GM23338 (cell line): Measurements from ENCODE around the gene GALNT11. TPM values are rescaled to one million over a fixed set of nuclear protein-coding genes. Genes with fewer than 3 reads are reported as not detected.

Source experiments
- ATAC-seq: fragments of 200-7000 bp; cut with Tn5 transposase; 3 replicates; pipeline ENCODE4 v1.9.1; 2020
- DNase-seq: peaks from one replicate; pipeline ENCODE4 v3.0.0-alpha.2; 2015; ENCODE audit warnings: low spot score
- H2AFZ ChIP-seq: fragments of 200-600 bp; sonication (generic); 2 replicates; pipeline ENCODE4 v1.8.0; 2016; ENCODE audit warnings: antibody characterized with exemption, mild to moderate bottlenecking, moderate library complexity
- H3F3A ChIP-seq: fragments of 200-600 bp; sonication (generic); replicated peaks from 2 replicates; pipeline ENCODE4 v1.8.0; 2017; ENCODE audit warnings: antibody characterized with exemption, mixed run types, low read depth
- H3K27ac ChIP-seq: fragments of 200-600 bp; sonication (generic); 2 replicates; pipeline ENCODE4 v1.6.1; 2016; ENCODE audit warnings: low read depth
- H3K27me3 ChIP-seq: fragments of 200-600 bp; sonication (generic); 2 replicates; pipeline ENCODE4 v1.8.0; 2016; ENCODE audit warnings: mild to moderate bottlenecking, mixed run types, moderate library complexity; ENCODE audit not compliant: insufficient read depth
- H3K36me3 ChIP-seq: fragments of 200-600 bp; sonication (generic); 2 replicates; pipeline ENCODE4 v1.8.0; 2016; ENCODE audit warnings: mild to moderate bottlenecking; ENCODE audit not compliant: insufficient read depth
- H3K4me1 ChIP-seq: fragments of 200-600 bp; sonication (generic); 2 replicates; pipeline ENCODE4 v1.8.0; 2016; ENCODE audit warnings: mild to moderate bottlenecking, moderate library complexity; ENCODE audit not compliant: insufficient read depth
- H3K4me2 ChIP-seq: fragments of 200-600 bp; sonication (generic); 2 replicates; pipeline ENCODE4 v1.7.1; 2017; ENCODE audit warnings: mixed run types
- H3K4me3 ChIP-seq: fragments of 200-600 bp; sonication (generic); 2 replicates; pipeline ENCODE4 v1.6.1; 2016; ENCODE audit warnings: mixed run types
- H3K79me2 ChIP-seq: fragments of 200-600 bp; sonication (generic); replicated peaks from 2 replicates; pipeline ENCODE4 v1.8.0; 2017; ENCODE audit warnings: mild to moderate bottlenecking; ENCODE audit not compliant: insufficient read depth
- H3K9me2 ChIP-seq: fragments of 200-600 bp; sonication (generic); 2 replicates; pipeline ENCODE4 v1.8.0; 2017; ENCODE audit not compliant: insufficient read depth
- H4K20me1 ChIP-seq: fragments of 200-600 bp; sonication (generic); replicated peaks from 2 replicates; pipeline ENCODE4 v1.8.0; 2017; ENCODE audit warnings: mild to moderate bottlenecking; ENCODE audit not compliant: insufficient read depth
- H3K27ac Mint-ChIP-seq: 2 replicates; pipeline ENCODE4 v1.8.0; 2020; ENCODE audit warnings: inconsistent platforms, mild to moderate bottlenecking, moderate library complexity, mixed read lengths
- H3K27me3 Mint-ChIP-seq: 3 replicates; pipeline ENCODE4 v1.8.0; 2022; ENCODE audit warnings: low read depth, mild to moderate bottlenecking, moderate library complexity, mixed read lengths, inconsistent platforms; ENCODE audit not compliant: insufficient read depth, poor library complexity
- H3K36me3 Mint-ChIP-seq: 3 replicates; pipeline ENCODE4 v1.8.0; 2021; ENCODE audit warnings: low read depth, mild to moderate bottlenecking, inconsistent platforms, moderate library complexity, mixed read lengths
- H3K4me1 Mint-ChIP-seq: 3 replicates; pipeline ENCODE4 v1.8.0; 2020; ENCODE audit warnings: mild to moderate bottlenecking, inconsistent platforms, mixed read lengths
- H3K4me3 Mint-ChIP-seq: 3 replicates; pipeline ENCODE4 v1.8.0; 2021; ENCODE audit warnings: moderate library complexity, mild to moderate bottlenecking, inconsistent platforms, mixed read lengths
- H3K9me3 Mint-ChIP-seq: 3 replicates; pipeline ENCODE4 v1.8.0; 2020; ENCODE audit warnings: moderate library complexity, mild to moderate bottlenecking, inconsistent platforms, mixed read lengths
- CREB1 ChIP-seq: fragments of 250-450 bp; sonication (Bioruptor Pico); IDR thresholded peaks from 2 replicates; pipeline ENCODE4 v1.5.0; 2020; ENCODE audit warnings: low read depth, mild to moderate bottlenecking, moderate library complexity
- CTCF ChIP-seq, 2 experiments: fragments of 200-600 bp in 1 of 2; sonication (generic) in 1 of 2; conservative IDR thresholded peaks; 2 replicates each; pipeline versions ENCODE4 v1.5.1 to v1.6.1; 2016 to 2017; ENCODE audit warnings: antibody characterized with exemption in 2 of 2, low read depth in 2 of 2, mild to moderate bottlenecking in 2 of 2, moderate library complexity in 1 of 2
- ETS1 ChIP-seq: IDR thresholded peaks from 2 replicates; pipeline ENCODE4 v1.6.1; 2016; ENCODE audit warnings: antibody characterized with exemption
- EZH2 ChIP-seq: fragments of 200-600 bp; sonication (generic); IDR thresholded peaks from one replicate; pipeline ENCODE4 v1.8.0; 2017; ENCODE audit warnings: antibody characterized with exemption, mild to moderate bottlenecking, low read depth; ENCODE audit not compliant: unreplicated experiment
- EZH2phosphoT487 ChIP-seq: fragments of 200-600 bp; sonication (generic); IDR thresholded peaks from one replicate; pipeline ENCODE4 v1.8.1; 2018; ENCODE audit warnings: antibody characterized with exemption; ENCODE audit not compliant: unreplicated experiment
- JUNB ChIP-seq: IDR thresholded peaks from one replicate; pipeline ENCODE4 v1.6.1; 2016; ENCODE audit warnings: antibody characterized with exemption; ENCODE audit not compliant: unreplicated experiment
- NANOG ChIP-seq: IDR thresholded peaks from 2 replicates; pipeline ENCODE4 v1.6.1; 2016; ENCODE audit warnings: antibody characterized with exemption, borderline replicate concordance
- POLR2AphosphoS5 ChIP-seq: IDR thresholded peaks from 2 replicates; pipeline ENCODE4 v1.6.1; 2016; ENCODE audit warnings: antibody characterized with exemption, low read depth
- REST ChIP-seq: IDR thresholded peaks from one replicate; pipeline ENCODE4 v1.6.1; 2018; ENCODE audit warnings: antibody characterized with exemption; ENCODE audit not compliant: unreplicated experiment
- STAT1 ChIP-seq: IDR thresholded peaks from one replicate; pipeline ENCODE4 v1.6.1; 2016; ENCODE audit warnings: antibody characterized with exemption; ENCODE audit not compliant: unreplicated experiment
- ZNF331 ChIP-seq: fragments of 250-450 bp; sonication (Bioruptor Pico); IDR thresholded peaks from 2 replicates; pipeline ENCODE4 v1.5.0; 2020; ENCODE audit warnings: low read depth, mild to moderate bottlenecking, moderate library complexity
- ZNF462 ChIP-seq: fragments of 250-450 bp; sonication (Bioruptor Pico); IDR thresholded peaks from 2 replicates; pipeline ENCODE4 v1.5.0; 2020; ENCODE audit warnings: mild to moderate bottlenecking, moderate library complexity
- polyA plus RNA-seq: library from polyadenylated mRNA; unstranded; fragments of >200 nt; fragmentation: Nextera tagmentation; extraction: Ambion mirVana; gene quantifications from 2 replicates; pipeline ENCODE4 v1.2.1, GENCODE V29; 2016
- total RNA-seq: library from RNA; depleted of rRNA; stranded (reverse); fragments of >200 nt; shearing (Covaris generic); gene quantifications from 2 replicates; pipeline ENCODE4 v1.2.3, GENCODE V29; 2014

GALNT11 gene
- total and polyA plus RNA-seq, 2 experiments from 2014 or later, result 16.1 to 33.6 TPM

- H3K27ac ChIP-seq, result no peak overlapping the region
- H3K27me3 ChIP-seq, result no peaks in the 10 kb centered on the region
- H4K20me1 ChIP-seq, result no peaks in the 10 kb centered on the region
- H3K4me1 Mint-ChIP-seq, result no peaks in the 10 kb centered on the region; the same call in 2 of the 3 replicates
- no peak for TF ChIP-seq REST
- no peak for TF ChIP-seq EZH2phosphoT487
- TF ChIP-seq ZNF462 (CRISPR knock-in tag), result no peak
- no peak for TF ChIP-seq STAT1
- no peak for TF ChIP-seq CTCF (conservative IDR thresholded peaks at IDR 0.05; ENCODE audit: low read depth in 2 of 2)
- no peak for TF ChIP-seq EZH2
- TF ChIP-seq JUNB, result no peak
- no peak for TF ChIP-seq POLR2AphosphoS5
- no peak for TF ChIP-seq NANOG
- TF ChIP-seq ETS1, result no peak
- TF ChIP-seq ZNF331, result no peak
- TF ChIP-seq CREB1 (CRISPR knock-in tag), result no peak
- H3K27ac Mint-ChIP-seq, result no peak overlapping the region
- H3F3A ChIP-seq, result no peaks in the 10 kb centered on the region
- no peak overlapping the region for H2AFZ ChIP-seq
- ATAC-seq (no peak), DNase-seq (no peak)
- H3K9me2 ChIP-seq, result no peaks in the 10 kb centered on the region
- H3K4me3 Mint-ChIP-seq, result no peak overlapping the region
- H3K36me3 ChIP-seq, result peaks cover 8% of the 10 kb centered on the region
- H3K4me1 ChIP-seq, result no peaks in the 10 kb centered on the region
- 0 out of 2 replicates have a peak, but pooled peaks cover 6% of the 10 kb centered on the region for H3K79me2 ChIP-seq
- no peak overlapping the region for H3K4me2 ChIP-seq
- peaks cover 25% of the 10 kb centered on the region for H3K36me3 Mint-ChIP-seq
- H3K27me3 Mint-ChIP-seq, result peaks cover 6% of the 10 kb centered on the region
- no peak overlapping the region for H3K4me3 ChIP-seq
- H3K9me3 Mint-ChIP-seq, result peaks cover 25% of the 10 kb centered on the region
Observed at GRCh38 chr7:152090747-152091146, 65.3 kb downstream of the GALNT11 start.
